H1 (cell line): ENCODE data around the gene COMP. TPM values are rescaled to one million over a fixed set of nuclear protein-coding genes. Genes with fewer than 3 reads are reported as not detected.

Experiments
- NRF1 ChIP-seq: IDR thresholded peaks from 2 replicates; pipeline ENCODE4 v1.6.1; 2011; ENCODE audit warnings: mild to moderate bottlenecking, low read depth, low read length, improper control_type of control experiment
- RFX5 ChIP-seq: IDR thresholded peaks from 2 replicates; pipeline ENCODE4 v1.6.1; 2011; ENCODE audit warnings: low read depth, low read length, improper control_type of control experiment, borderline replicate concordance
- TAF1 ChIP-seq: IDR thresholded peaks from 2 replicates; pipeline ENCODE4 v1.6.1; 2011; ENCODE audit warnings: mild to moderate bottlenecking, low read depth, low read length
- YY1 ChIP-seq: IDR thresholded peaks from 2 replicates; pipeline ENCODE4 v1.6.1; 2011; ENCODE audit warnings: low read depth, mild to moderate bottlenecking, low read length
- polyA plus RNA-seq, 7 experiments: library from polyadenylated mRNA; depleted of rRNA in 3 of 7; stranded (reverse) in 5 of 7; unstranded in 2 of 7; fragments of >200 nt in 5 of 7; fragments of 200-250 nt in 2 of 7; gene quantifications; 1 replicate in 5 of 7; 2 replicates in 1 of 7; 4 replicates in 1 of 7; pipeline versions ENCODE4 v1.2.1 to v1.2.3, GENCODE V29; 2011 to 2013; ENCODE audit warnings: missing spikeins in 2 of 7, mixed read lengths in 2 of 7
- total RNA-seq: library from RNA; stranded (reverse); fragmentation: NEBNext Ultra II Directional; extraction: Animal tissue kit (Norgen Biotek cat#: 25700); gene quantifications from 2 replicates; pipeline ENCODE4 v1.2.1, GENCODE V29; 2021

Gene COMP
- total and polyA plus RNA-seq, 2 of the 8 experiments (the other 6 are each of a cell fraction or from before 2014, with no cell fraction given), result 0.17 TPM

GRCh38 chr19:18788529-18789421, 2.3 kb downstream of the COMP start (continued):
- TF ChIP-seq TAF1, result no peak
- peak; percentile 59; the same call in 1 of the 2 replicates for TF ChIP-seq YY1
- TF ChIP-seq NRF1, result no peak
- TF ChIP-seq RFX5, result no peak; the same call in 1 of the 2 replicates
